ENCODE measurements around the gene CACNA2D4. TPM values are rescaled to one million over a fixed set of nuclear protein-coding genes. Genes with fewer than 3 reads are reported as not detected.

The CACNA2D4 gene
- total and polyA plus RNA-seq, 2 donors (not counting 1 experiment from before 2014, with no cell fraction given): 0.68 to 0.99 TPM

DNA sequence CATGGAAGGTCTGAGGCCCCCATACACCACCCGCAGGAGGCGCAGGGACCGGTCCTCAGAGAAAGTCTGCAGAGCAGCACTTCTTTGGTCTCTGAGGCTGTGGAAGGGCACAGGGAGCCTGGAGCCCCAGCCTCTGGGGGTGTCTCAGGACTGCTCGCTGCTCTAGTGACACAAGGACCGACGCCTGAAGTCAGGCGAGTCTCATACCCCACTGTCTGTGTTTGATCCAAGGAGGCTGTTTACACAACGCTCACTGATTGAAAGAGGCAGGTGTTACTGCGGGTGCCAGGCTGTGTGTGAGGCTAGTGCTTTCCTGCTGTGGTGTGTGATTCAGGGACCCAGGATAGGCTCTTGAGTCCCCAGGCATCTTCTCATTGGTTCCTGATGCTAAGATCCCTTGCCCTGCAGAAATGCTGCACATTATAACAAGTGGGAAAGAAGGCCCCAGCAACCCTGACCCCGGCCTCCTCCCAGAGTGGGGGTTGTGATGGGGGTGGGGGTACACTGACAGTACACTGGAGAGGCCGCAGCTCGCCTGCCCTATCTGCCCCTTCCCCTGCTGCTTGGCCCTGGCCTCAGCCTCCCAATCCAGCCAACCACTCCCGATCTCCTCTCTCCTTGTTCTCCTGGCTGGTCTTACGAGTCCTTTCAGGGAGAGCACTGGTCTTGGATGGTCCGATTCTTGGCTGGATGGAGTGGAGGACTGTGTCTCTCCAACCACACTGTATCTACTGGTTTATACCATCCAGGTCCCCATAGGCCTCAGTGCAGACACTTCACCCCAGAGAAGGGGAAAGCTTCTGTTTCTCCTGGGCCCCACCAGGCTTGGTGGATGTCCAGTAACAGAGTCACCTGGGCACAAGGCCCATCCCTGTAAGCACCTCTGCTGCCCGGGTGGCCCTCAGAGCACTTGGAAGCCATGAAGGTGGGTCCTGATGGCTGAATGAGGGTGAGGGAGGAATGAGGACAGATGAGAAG is 6.6 kb downstream of the CACNA2D4 start:
- Histone ChIP-seq H3K4me3 (replicated peaks in 1 of 4; ENCODE audit: control extremely low read depth in 1 of 4, insufficient read depth in 1 of 4, low read depth in 3 of 4, low read length in 4 of 4) (no peak overlapping the region), H3K36me3 (ENCODE audit: control insufficient read depth, insufficient read depth, low read length) (no peaks in the 10 kb centered on the region), H3K4me1 (ENCODE audit: control insufficient read depth, extremely low read depth, insufficient read depth, low read length) (no peaks in the 10 kb centered on the region), H4K20me1 (ENCODE audit: control insufficient read depth, extremely low read depth, insufficient read depth, low read length) (no peaks in the 10 kb centered on the region), H3K27me3 (ENCODE audit: control insufficient read depth, insufficient read depth, low read length) (peaks cover 16% of the 10 kb centered on the region), H2AFZ (ENCODE audit: low read length) (no peak overlapping the region), H3K79me2 (ENCODE audit: control insufficient read depth, insufficient read depth, low read length) (no peaks in the 10 kb centered on the region), H3K4me2 (ENCODE audit: extremely low read depth, insufficient read depth, low read length) (no peak overlapping the region), H3K9ac (ENCODE audit: insufficient read depth, low read length) (no peak overlapping the region), H3K9me3 (ENCODE audit: control insufficient read depth, insufficient read depth, low read depth, low read length) (no peaks in the 10 kb centered on the region), H3K27ac (ENCODE audit: insufficient read depth, low read length) (no peak overlapping the region)
- DNase-seq (ENCODE audit: low read depth in 2 of 2): no peak
- no peak for TF ChIP-seq CTCF (conservative IDR thresholded peaks at IDR 0.05 in 1 of 2, IDR thresholded peaks at IDR 0.05 in 1 of 2; ENCODE audit: low read depth in 1 of 2, low read length in 2 of 2)
- no peak for TF ChIP-seq EZH2 (IDR thresholded peaks at IDR 0.05; ENCODE audit: low read length, missing control alignments)

GRCh38 chr12:1910468-1910867 is 8.0 kb downstream of the CACNA2D4 start:
- DNase-seq (ENCODE audit: low read depth in 2 of 2): no peak
- Histone ChIP-seq H4K20me1 (ENCODE audit: control insufficient read depth, extremely low read depth, insufficient read depth, low read length) (no peaks in the 10 kb centered on the region), H2AFZ (ENCODE audit: low read length) (no peak overlapping the region)

More at GRCh38 chr12:1910468-1910867, 8.0 kb downstream of the CACNA2D4 start:
- H3K9ac ChIP-seq (ENCODE audit: insufficient read depth, low read length): no peak overlapping the region
- no peak overlapping the region for H3K27ac ChIP-seq (ENCODE audit: insufficient read depth, low read length)
- H3K9me3 ChIP-seq (ENCODE audit: control insufficient read depth, insufficient read depth, low read depth, low read length): no peaks in the 10 kb centered on the region
- no peak for TF ChIP-seq CTCF (conservative IDR thresholded peaks at IDR 0.05 in 1 of 2, IDR thresholded peaks at IDR 0.05 in 1 of 2; ENCODE audit: low read depth in 1 of 2, low read length in 2 of 2)
- no peak for TF ChIP-seq EZH2 (IDR thresholded peaks at IDR 0.05; ENCODE audit: low read length, missing control alignments)
- H3K4me2 ChIP-seq (ENCODE audit: extremely low read depth, insufficient read depth, low read length): no peak overlapping the region
- no peaks in the 10 kb centered on the region for H3K36me3 ChIP-seq (ENCODE audit: control insufficient read depth, insufficient read depth, low read length)
- H3K79me2 ChIP-seq (ENCODE audit: control insufficient read depth, insufficient read depth, low read length): no peaks in the 10 kb centered on the region
- peaks cover 12% of the 10 kb centered on the region for H3K27me3 ChIP-seq (ENCODE audit: control insufficient read depth, insufficient read depth, low read length)
- no peaks in the 10 kb centered on the region for H3K4me1 ChIP-seq (ENCODE audit: control insufficient read depth, extremely low read depth, insufficient read depth, low read length)
- H3K4me3 ChIP-seq (replicated peaks in 1 of 4; ENCODE audit: control extremely low read depth in 1 of 4, insufficient read depth in 1 of 4, low read depth in 3 of 4, low read length in 4 of 4): no peak overlapping the region
